Heart right ventricle (tissue), 16 donors: ENCODE measurements around the gene RAB28. TPM values are rescaled to one million over a fixed set of nuclear protein-coding genes. Genes with fewer than 3 reads are reported as not detected.

Source experiments
- ATAC-seq, 8 donors: fragments of 200-7000 bp; cut with Tn5 transposase; one replicate each; pipeline ENCODE4 v1.9.1; 2020; ENCODE audit warnings: mild to moderate bottlenecking in 8 of 8, moderate library complexity in 8 of 8, moderate number of reproducible peaks in 1 of 8
- DNase-seq, 2 donors: peaks; one replicate each; pipeline ENCODE4 v3.0.0-alpha.2; 2020
- H3K27ac ChIP-seq, 10 donors: fragments of 200-600 bp; sonication (generic) in 2 of 10; one replicate each; pipeline versions ENCODE4 v1.5.0 to v1.8.0; 2020 to 2022; ENCODE audit warnings: mild to moderate bottlenecking in 3 of 10
- H3K27me3 ChIP-seq, 7 donors: fragments of 200-600 bp; one replicate each; pipeline ENCODE4 v1.8.0; 2021 to 2022; ENCODE audit warnings: mild to moderate bottlenecking in 2 of 7
- H3K36me3 ChIP-seq, 9 donors: fragments of 200-600 bp; sonication (generic) in 1 of 9; one replicate each; pipeline versions ENCODE4 v1.5.0 to v1.8.0; 2020 to 2022; ENCODE audit warnings: mild to moderate bottlenecking in 2 of 9
- H3K4me1 ChIP-seq, 9 donors: fragments of 200-600 bp; sonication (generic) in 1 of 9; one replicate each; pipeline versions ENCODE4 v1.5.0 to v1.8.0; 2020 to 2022; ENCODE audit warnings: mild to moderate bottlenecking in 4 of 9
- H3K4me3 ChIP-seq, 10 donors: fragments of 200-600 bp; sonication (generic) in 2 of 10; one replicate each; pipeline versions ENCODE4 v1.5.0 to v1.8.0; 2020 to 2022; ENCODE audit warnings: mild to moderate bottlenecking in 7 of 10, moderate library complexity in 2 of 10
- H3K9me3 ChIP-seq, 11 donors: fragments of 200-600 bp in 10 of 11; sonication (generic) in 2 of 11; one replicate each; pipeline versions ENCODE4 v1.5.0 to v1.8.0; 2013 to 2022; ENCODE audit warnings: mild to moderate bottlenecking in 2 of 11, control low read depth in 1 of 11, moderate library complexity in 1 of 11
- WGBS, 2 donors: extraction: QIAGEN DNeasy Blood & Tissue Kit; methylation state at CpG; one replicate each; pipeline ENCODE4 v1.1.7; 2013; ENCODE audit warnings: inconsistent platforms in 1 of 2; 5-methylcytosine and 5-hydroxymethylcytosine counted together
- intact Hi-C, 10 donors: fragments of 100-400 bp; cut with DNase I; formaldehyde crosslinking; loops; one replicate each; pipeline versions ENCODE4 v1.11.1 to v1.14.2; 2022
- polyA plus RNA-seq, 2 donors: library from polyadenylated mRNA; stranded (reverse); fragments of 200-250 nt; gene quantifications; one replicate each; pipeline ENCODE4 v1.2.3, GENCODE V29; 2013
- total RNA-seq, 10 donors: library from RNA; stranded (reverse); fragmentation: NEBNext Ultra II Directional in 3 of 10; extraction: Animal tissue kit (Norgen Biotek cat#: 25700) in 3 of 10; gene quantifications; one replicate each; pipeline versions ENCODE4 v1.2.1 to v1.2.4, GENCODE V29; 2021 to 2023
- TF ChIP-seq, protein P1 (sequence below), 9 donors: fragments of 200-600 bp; sonication (generic) in 2 of 9; IDR thresholded peaks; one replicate each; pipeline versions ENCODE4 v1.5.0 to v1.8.0; 2021 to 2022; ENCODE audit warnings: antibody characterized with exemption in 9 of 9, mild to moderate bottlenecking in 5 of 9, moderate library complexity in 1 of 9
- donor health status: Arrhythmogenic right ventricular cardiomyopathy.
- donor health status: ischemic (EF 13 %, LVEDD 7.1; RV severe dilation, severe dysfunction).
- donor health status: healthy with polysubstance abuse.
- donor health status: DM: no; HTN: yes; CAD: no.
- donor health status: DM: no; HTN: no; CAD: no.
- donor health status: ischemic (EF 25% LVEDD 6.9; RV normal size, moderate dysfunction).
- donor health status: ischemic (EF 25% LVEDD 5.7; RV mildly dilated, moderate dysfunction).
- donor health status: healthy.
- donor health status: DM: yes; HTN: yes; CAD: no.
- donor health status: Ischemic cardiomyopathy.
- donor health status: ischemic (EF 35%, LVEDD 5.7; RV mildly dilated, moderate dysfunction).
- donor health status: nonischemic (EF 11% LVEDD 7.7; RV severe dilation, severe dysfunction).
- donor health status: DM: yes; HTN: yes; CAD: no.
- donor health status: PGD.
- donor health status: ischemic (EF 29% LVEDD 5.4; RV normal size, mild dysfunction).
- donor health status: nonischemic (EF 23%, LVEDD 6.1; RV moderate dilation, normal function).

RAB28 gene
- total and polyA plus RNA-seq, 12 donors: 12.7 to 27.5 (median 20.3) TPM

DNA sequence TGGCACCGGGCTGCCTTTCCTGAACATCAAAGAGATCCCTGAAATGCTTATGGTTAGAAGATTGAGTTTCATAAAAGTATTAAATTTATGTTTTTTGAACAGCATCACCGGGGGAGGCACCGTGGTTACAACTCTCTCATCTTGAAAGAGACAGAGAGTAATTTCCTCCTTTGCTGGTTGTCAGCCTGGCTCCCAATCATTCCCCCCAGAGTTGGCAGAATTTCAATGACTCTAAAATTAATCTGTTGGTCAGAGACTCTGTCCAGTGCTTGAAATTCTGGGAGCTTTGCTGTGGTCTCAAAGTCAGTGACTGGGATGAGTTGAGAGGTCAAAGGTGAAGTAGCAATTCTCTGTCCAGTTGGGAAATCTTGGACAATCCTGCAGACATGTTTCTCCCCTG is 135.9 kb downstream of the RAB28 start:
- no peak for ATAC-seq
- TF ChIP-seq, protein P1, sequence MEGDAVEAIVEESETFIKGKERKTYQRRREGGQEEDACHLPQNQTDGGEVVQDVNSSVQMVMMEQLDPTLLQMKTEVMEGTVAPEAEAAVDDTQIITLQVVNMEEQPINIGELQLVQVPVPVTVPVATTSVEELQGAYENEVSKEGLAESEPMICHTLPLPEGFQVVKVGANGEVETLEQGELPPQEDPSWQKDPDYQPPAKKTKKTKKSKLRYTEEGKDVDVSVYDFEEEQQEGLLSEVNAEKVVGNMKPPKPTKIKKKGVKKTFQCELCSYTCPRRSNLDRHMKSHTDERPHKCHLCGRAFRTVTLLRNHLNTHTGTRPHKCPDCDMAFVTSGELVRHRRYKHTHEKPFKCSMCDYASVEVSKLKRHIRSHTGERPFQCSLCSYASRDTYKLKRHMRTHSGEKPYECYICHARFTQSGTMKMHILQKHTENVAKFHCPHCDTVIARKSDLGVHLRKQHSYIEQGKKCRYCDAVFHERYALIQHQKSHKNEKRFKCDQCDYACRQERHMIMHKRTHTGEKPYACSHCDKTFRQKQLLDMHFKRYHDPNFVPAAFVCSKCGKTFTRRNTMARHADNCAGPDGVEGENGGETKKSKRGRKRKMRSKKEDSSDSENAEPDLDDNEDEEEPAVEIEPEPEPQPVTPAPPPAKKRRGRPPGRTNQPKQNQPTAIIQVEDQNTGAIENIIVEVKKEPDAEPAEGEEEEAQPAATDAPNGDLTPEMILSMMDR (IDR thresholded peaks at IDR 0.05): no peak
- H3K4me3 ChIP-seq: no peak overlapping the region
- intact Hi-C loops: no loop called here
- no peak overlapping the region for H3K27ac ChIP-seq
- H3K27me3 ChIP-seq: no peaks in the 10 kb centered on the region
- peaks cover 0 to 10% (median 0%) of the 10 kb centered on the region in 11 donors for H3K9me3 ChIP-seq
- peaks cover 0 to 12% (median 0%) of the 10 kb centered on the region in 9 donors for H3K36me3 ChIP-seq
- WGBS, 2 donors: 86% methylated on average over 3 of the region's 3 CpGs
- no peaks in the 10 kb centered on the region for H3K4me1 ChIP-seq
- no peak for DNase-seq

DNA sequence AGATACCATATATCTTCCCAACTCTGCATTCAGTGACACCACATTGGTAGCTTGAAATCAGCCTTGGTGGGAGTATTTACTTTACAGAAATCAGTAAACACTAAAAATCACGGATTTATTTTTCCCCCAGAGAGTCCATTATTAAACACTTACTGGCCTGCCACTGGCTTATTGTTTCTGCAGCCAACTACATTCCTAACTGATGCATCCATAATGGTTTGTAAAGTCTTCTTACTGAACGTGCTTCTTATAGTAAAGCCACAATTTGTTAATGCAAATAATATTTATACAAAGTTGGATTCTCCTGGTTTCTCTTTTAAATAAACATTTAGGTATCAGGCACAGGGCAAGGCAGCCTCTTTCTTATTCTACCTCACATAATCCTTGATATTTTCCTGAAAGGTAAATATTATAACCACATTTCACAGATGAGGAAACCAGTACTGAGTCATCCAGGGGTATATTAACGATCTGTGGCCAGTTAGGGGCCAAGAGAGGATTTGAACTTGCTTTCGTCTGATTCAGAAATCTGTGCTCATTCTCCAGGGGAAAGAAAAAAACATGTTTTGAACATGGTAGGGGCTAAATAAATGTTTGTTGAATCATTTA is 136.5 kb downstream of the RAB28 start:
- Histone ChIP-seq H3K27me3 (no peaks in the 10 kb centered on the region), H3K4me1 (no peaks in the 10 kb centered on the region), H3K4me3 (no peak overlapping the region), H3K27ac (no peak overlapping the region), H3K36me3 (peaks cover 0 to 9% (median 0%) of the 10 kb centered on the region in 9 donors), H3K9me3 (peaks cover 0 to 10% (median 0%) of the 10 kb centered on the region in 11 donors)
- no peak for ATAC-seq
- intact Hi-C loops: no loop called here
- DNase-seq: no peak
- TF ChIP-seq, protein P1 (IDR thresholded peaks at IDR 0.05): no peak
- WGBS, 2 donors: 84 to 86% methylated on average over 4 of the region's 4 CpGs

DNA sequence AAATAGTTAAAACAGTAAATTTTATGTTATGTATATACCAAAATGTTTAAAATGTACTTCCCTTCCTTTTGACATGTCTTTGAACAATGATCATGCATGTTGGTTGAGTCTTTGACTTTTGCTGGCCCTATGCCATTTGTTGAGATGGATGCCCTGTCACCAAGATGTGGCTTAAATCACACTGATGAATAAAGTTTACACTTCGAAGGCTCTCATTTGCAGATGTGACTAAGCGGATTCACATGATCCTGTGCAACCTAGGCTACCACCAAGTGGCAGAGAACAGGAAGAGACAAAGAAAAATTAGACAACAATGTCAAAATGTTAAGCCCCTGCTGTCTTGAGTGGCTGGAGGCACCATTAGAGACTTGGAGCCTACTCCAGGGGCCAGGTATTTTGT is 139.9 kb downstream of the RAB28 start:
- Histone ChIP-seq H3K4me1 (no peaks in the 10 kb centered on the region), H3K9me3 (no peaks in the 10 kb centered on the region), H3K27ac (no peak overlapping the region), H3K36me3 (no peaks in the 10 kb centered on the region), H3K4me3 (no peak overlapping the region), H3K27me3 (no peaks in the 10 kb centered on the region)
- WGBS, 2 donors: 90 to 94% methylated on average over 2 of the region's 2 CpGs
- DNase-seq (no peak), ATAC-seq (no peak)
- intact Hi-C loops: no loop called here
- TF ChIP-seq, protein P1 (IDR thresholded peaks at IDR 0.05): no peak

DNA sequence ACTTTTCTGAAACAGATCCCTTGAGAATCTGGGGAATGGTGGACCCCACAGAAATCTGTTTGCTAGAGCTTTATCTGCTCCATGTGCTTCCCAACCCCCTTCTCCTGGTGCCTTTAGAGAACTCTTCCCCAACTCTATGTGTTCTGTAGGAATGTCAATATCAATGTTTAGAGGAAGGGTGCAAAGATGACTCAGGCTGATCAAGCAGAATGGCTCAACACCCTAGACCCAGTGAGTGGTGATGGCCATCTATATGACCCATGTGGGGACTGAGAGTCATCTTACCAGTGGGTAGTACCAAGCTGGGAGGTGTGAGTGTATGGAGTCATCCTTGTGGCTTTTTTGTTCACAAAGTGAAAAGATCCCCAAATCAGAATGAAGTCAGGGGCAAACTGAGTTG is 143.5 kb downstream of the RAB28 start:
- no peaks in the 10 kb centered on the region for H3K4me1 ChIP-seq
- intact Hi-C loops: no loop called here
- TF ChIP-seq, protein P1 (IDR thresholded peaks at IDR 0.05): no peak
- no peak overlapping the region for H3K4me3 ChIP-seq
- H3K27me3 ChIP-seq: no peaks in the 10 kb centered on the region
- H3K27ac ChIP-seq: no peak overlapping the region
- peaks cover 0 to 15% (median 0%) of the 10 kb centered on the region in 9 donors for H3K36me3 ChIP-seq
- DNase-seq: no peak
- ATAC-seq: no peak
- no peaks in the 10 kb centered on the region for H3K9me3 ChIP-seq
